Mesendoderm (in vitro differentiated cells): ENCODE data around the gene PROX2.

ENCODE experiments used
- DNase-seq: peaks from one replicate; pipeline ENCODE4 v3.0.0; 2013
- H2AK5ac ChIP-seq: 2 replicates; pipeline ENCODE4 v1.6.1; 2013; ENCODE audit warnings: low read length, inconsistent platforms
- H2BK120ac ChIP-seq: 2 replicates; pipeline ENCODE4 v1.6.1; 2013; ENCODE audit warnings: low read depth, mild to moderate bottlenecking, low read length, moderate library complexity, mixed read lengths
- H2BK15ac ChIP-seq: replicated peaks from 2 replicates; pipeline ENCODE4 v1.6.1; 2013; ENCODE audit warnings: low read depth, mild to moderate bottlenecking, moderate library complexity
- H2BK5ac ChIP-seq: 2 replicates; pipeline ENCODE4 v1.6.1; 2013; ENCODE audit warnings: low read length, inconsistent platforms
- H3K18ac ChIP-seq: 2 replicates; pipeline ENCODE4 v1.6.1; 2013; ENCODE audit warnings: mild to moderate bottlenecking, low read length, mixed read lengths
- H3K23ac ChIP-seq: one replicate; pipeline ENCODE4 v1.6.1; 2013; ENCODE audit warnings: low read length
- H3K27ac ChIP-seq: 2 replicates; pipeline ENCODE4 v1.5.1; 2013; ENCODE audit warnings: low read depth, mild to moderate bottlenecking, inconsistent platforms, low read length, moderate library complexity
- H3K27me3 ChIP-seq: 2 replicates; pipeline ENCODE4 v1.6.1; 2013; ENCODE audit warnings: low read length, control low read depth, mild to moderate bottlenecking, inconsistent platforms; ENCODE audit not compliant: insufficient read depth, poor library complexity
- H3K36me3 ChIP-seq: 2 replicates; pipeline ENCODE4 v1.6.1; 2013; ENCODE audit warnings: low read length, inconsistent platforms; ENCODE audit not compliant: control insufficient read depth, insufficient read depth
- H3K4ac ChIP-seq: one replicate; pipeline ENCODE4 v1.6.1; 2013; ENCODE audit warnings: low read depth, mild to moderate bottlenecking, low read length, moderate library complexity
- H3K4me1 ChIP-seq: 2 replicates; pipeline ENCODE4 v1.6.1; 2013; ENCODE audit warnings: low read depth, low read length, inconsistent platforms; ENCODE audit not compliant: control insufficient read depth
- H3K4me2 ChIP-seq: 2 replicates; pipeline ENCODE4 v1.6.1; 2013; ENCODE audit warnings: low read length
- H3K4me3 ChIP-seq: 2 replicates; pipeline ENCODE4 v1.5.1; 2013; ENCODE audit warnings: mild to moderate bottlenecking, low read length
- H3K56ac ChIP-seq: one replicate; pipeline ENCODE4 v1.6.1; 2013; ENCODE audit warnings: low read length
- H3K79me1 ChIP-seq: 2 replicates; pipeline ENCODE4 v1.6.1; 2013; ENCODE audit warnings: low read length, inconsistent platforms
- H3K79me2 ChIP-seq: 2 replicates; pipeline ENCODE4 v1.6.1; 2013; ENCODE audit warnings: mild to moderate bottlenecking, low read length; ENCODE audit not compliant: control insufficient read depth, insufficient read depth
- H3K9ac ChIP-seq: 2 replicates; pipeline ENCODE4 v1.6.1; 2013; ENCODE audit warnings: low read length, inconsistent platforms
- H4K5ac ChIP-seq: one replicate; pipeline ENCODE4 v1.6.1; 2013; ENCODE audit warnings: low read length
- H4K8ac ChIP-seq: one replicate; pipeline ENCODE4 v1.6.1; 2013; ENCODE audit warnings: low read depth, mild to moderate bottlenecking, control low read depth, low read length, moderate library complexity
- WGBS: extraction: QIAGEN DNeasy Blood & Tissue Kit; methylation state at CpG from one replicate; pipeline ENCODE4 v1.1.7; 2013; ENCODE audit warnings: low lambda C conversion rate, missing lambda C conversion rate; ENCODE audit not compliant: insufficient coverage; ENCODE audit errors: extremely low coverage; 5-methylcytosine and 5-hydroxymethylcytosine counted together

The PROX2 gene

GRCh38 chr14:74860899-74861733 is 14.8 kb downstream of the PROX2 start:
- peak; percentile 92 for DNase-seq
- H3K4me2 ChIP-seq: no peak overlapping the region
- no peaks in the 10 kb centered on the region for H3K27me3 ChIP-seq
- no peak overlapping the region for H2BK120ac ChIP-seq
- H2BK15ac ChIP-seq: no peak overlapping the region
- no peaks in the 10 kb centered on the region for H3K4me1 ChIP-seq
- no peak overlapping the region for H4K8ac ChIP-seq
- no peak overlapping the region for H3K9ac ChIP-seq
- no peaks in the 10 kb centered on the region for H3K79me1 ChIP-seq
- no peak overlapping the region for H3K18ac ChIP-seq
- no peak overlapping the region for H3K4ac ChIP-seq
- H2BK5ac ChIP-seq: no peak overlapping the region
- H3K36me3 ChIP-seq: no peaks in the 10 kb centered on the region
- H3K4me3 ChIP-seq: no peak overlapping the region
- H3K27ac ChIP-seq: no peak overlapping the region
- no peaks in the 10 kb centered on the region for H3K79me2 ChIP-seq
- H3K23ac ChIP-seq: no peak overlapping the region
- no CpG with 5 or more reads among the region's 7 CpGs for WGBS
- no peak overlapping the region for H3K56ac ChIP-seq
- H4K5ac ChIP-seq: no peak overlapping the region
- no peak overlapping the region for H2AK5ac ChIP-seq

GRCh38 chr14:74859757-74860552 is 16.0 kb downstream of the PROX2 start:
- H4K5ac ChIP-seq: no peak overlapping the region
- no peak overlapping the region for H3K4me3 ChIP-seq
- no peak for DNase-seq
- no peaks in the 10 kb centered on the region for H3K79me2 ChIP-seq
- no CpG with 5 or more reads among the region's 10 CpGs for WGBS
- H3K9ac ChIP-seq: no peak overlapping the region
- no peak overlapping the region for H2BK15ac ChIP-seq
- H3K23ac ChIP-seq: no peak overlapping the region
- H2BK5ac ChIP-seq: no peak overlapping the region
- no peak overlapping the region for H3K27ac ChIP-seq
- no peak overlapping the region for H3K18ac ChIP-seq
- H3K4me2 ChIP-seq: no peak overlapping the region
- no peak overlapping the region for H3K56ac ChIP-seq
- no peak overlapping the region for H2BK120ac ChIP-seq
- H3K79me1 ChIP-seq: no peaks in the 10 kb centered on the region
- no peak overlapping the region for H2AK5ac ChIP-seq
- H3K36me3 ChIP-seq: no peaks in the 10 kb centered on the region
- no peak overlapping the region for H4K8ac ChIP-seq
- H3K4me1 ChIP-seq: no peaks in the 10 kb centered on the region
- no peaks in the 10 kb centered on the region for H3K27me3 ChIP-seq
- no peak overlapping the region for H3K4ac ChIP-seq

DNA sequence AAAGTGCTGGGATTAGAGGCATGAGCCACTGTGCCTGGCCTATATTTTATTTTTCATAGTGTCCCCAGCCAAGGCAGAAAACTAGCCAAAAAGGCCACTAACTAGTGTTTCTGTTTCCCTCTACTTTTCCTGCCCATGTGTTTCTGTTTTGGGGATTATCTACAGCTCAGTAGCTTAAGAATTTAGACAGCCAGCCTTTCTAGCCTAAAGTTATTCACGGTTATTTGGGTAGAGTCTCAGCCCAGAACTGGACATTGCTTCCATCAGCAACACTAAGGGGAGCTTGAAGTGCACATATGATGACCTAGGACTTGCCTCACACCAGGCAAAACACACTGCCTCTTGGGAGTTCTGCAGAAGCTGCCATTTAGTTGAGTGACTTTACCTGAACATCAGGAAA is 17.9 kb downstream of the PROX2 start:
- WGBS: no CpG with 5 or more reads among the region's 1 CpG
- Histone ChIP-seq H3K79me1 (no peaks in the 10 kb centered on the region), H3K9ac (no peak overlapping the region), H3K18ac (no peak overlapping the region), H3K27me3 (no peaks in the 10 kb centered on the region), H3K56ac (no peak overlapping the region), H3K4me3 (no peak overlapping the region), H3K79me2 (no peaks in the 10 kb centered on the region), H3K4me2 (no peak overlapping the region), H2BK15ac (no peak overlapping the region), H2BK120ac (no peak overlapping the region), H3K27ac (no peak overlapping the region), H3K23ac (no peak overlapping the region), H3K4ac (no peak overlapping the region), H3K4me1 (no peaks in the 10 kb centered on the region), H4K5ac (no peak overlapping the region), H4K8ac (no peak overlapping the region), H3K36me3 (no peaks in the 10 kb centered on the region), H2BK5ac (no peak overlapping the region), H2AK5ac (no peak overlapping the region)
- no peak for DNase-seq

DNA sequence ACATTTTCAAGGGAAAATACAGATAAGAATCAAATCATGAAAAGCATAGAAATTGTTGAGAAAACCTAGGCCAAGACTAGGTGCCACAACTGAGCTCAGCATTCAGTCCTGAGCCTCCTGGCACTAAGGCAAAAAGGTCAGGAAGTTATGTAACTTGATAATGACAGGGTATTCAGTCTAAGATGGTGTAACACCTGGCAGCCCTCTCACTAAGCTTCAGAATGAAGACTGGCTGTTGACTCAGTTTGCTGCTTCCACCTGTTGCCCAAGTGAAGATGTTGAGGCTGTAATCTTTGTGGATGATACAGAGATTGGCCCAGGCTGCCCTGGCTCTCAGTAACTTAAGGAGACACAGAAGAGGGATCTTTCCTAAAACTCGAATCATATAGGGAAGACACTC is 19.6 kb downstream of the PROX2 start:
- Histone ChIP-seq H3K36me3 (no peaks in the 10 kb centered on the region), H3K18ac (no peak overlapping the region), H2BK120ac (no peak overlapping the region), H3K23ac (no peak overlapping the region), H3K4me1 (no peaks in the 10 kb centered on the region), H3K79me1 (no peaks in the 10 kb centered on the region), H3K56ac (no peak overlapping the region), H4K5ac (no peak overlapping the region), H3K27ac (no peak overlapping the region), H3K9ac (no peak overlapping the region), H3K4ac (no peak overlapping the region), H3K4me3 (no peak overlapping the region), H2BK15ac (no peak overlapping the region), H2BK5ac (no peak overlapping the region), H2AK5ac (no peak overlapping the region), H3K27me3 (no peaks in the 10 kb centered on the region), H3K79me2 (no peaks in the 10 kb centered on the region), H3K4me2 (no peak overlapping the region), H4K8ac (no peak overlapping the region)
- WGBS: no CpG with 5 or more reads among the region's 1 CpG
- no peak for DNase-seq

DNA sequence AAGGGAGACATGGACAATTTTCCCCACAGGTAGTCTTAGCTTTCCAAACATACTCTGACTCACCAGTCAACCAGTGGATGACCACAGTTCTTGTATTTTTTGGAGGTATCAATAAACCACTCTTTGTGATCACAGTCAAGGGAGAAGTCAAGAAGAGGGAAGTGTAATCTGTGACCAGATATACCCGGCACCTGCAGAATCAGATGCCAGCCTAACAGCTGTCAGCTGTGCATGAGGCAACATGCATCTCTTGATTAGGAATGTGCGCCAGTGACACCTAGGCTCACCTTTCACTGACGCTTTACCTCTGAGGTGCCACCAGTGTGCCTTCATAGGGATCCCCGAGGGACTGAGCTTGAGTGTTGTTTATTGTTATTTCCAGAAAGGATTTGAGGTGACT is 20.0 kb downstream of the PROX2 start:
- no peak overlapping the region for H3K4ac ChIP-seq
- H3K79me1 ChIP-seq: no peaks in the 10 kb centered on the region
- DNase-seq: no peak
- H3K56ac ChIP-seq: no peak overlapping the region
- H2BK15ac ChIP-seq: no peak overlapping the region
- no peaks in the 10 kb centered on the region for H3K4me1 ChIP-seq
- no peaks in the 10 kb centered on the region for H3K79me2 ChIP-seq
- no peak overlapping the region for H4K8ac ChIP-seq
- no peak overlapping the region for H3K4me3 ChIP-seq
- H3K36me3 ChIP-seq: no peaks in the 10 kb centered on the region
- no peaks in the 10 kb centered on the region for H3K27me3 ChIP-seq
- H2BK120ac ChIP-seq: no peak overlapping the region
- H3K18ac ChIP-seq: no peak overlapping the region
- no peak overlapping the region for H2AK5ac ChIP-seq
- no peak overlapping the region for H3K9ac ChIP-seq
- WGBS: no CpG with 5 or more reads among the region's 4 CpGs
- H2BK5ac ChIP-seq: no peak overlapping the region
- no peak overlapping the region for H3K27ac ChIP-seq
- H3K4me2 ChIP-seq: no peak overlapping the region
- H3K23ac ChIP-seq: no peak overlapping the region
- no peak overlapping the region for H4K5ac ChIP-seq
